Measurements from ENCODE around the gene MED29.

The MED29 gene

GRCh38 chr19:39380521-39381502 lies 10.4 kb upstream of the MED29 start:
- DNase-seq: no peak
- H3K4me3 ChIP-seq (ENCODE audit: low read depth, low read length): no peak overlapping the region
- H3K27me3 ChIP-seq (ENCODE audit: insufficient read depth, low read depth, severe bottlenecking): no peaks in the 10 kb centered on the region
- no peaks in the 10 kb centered on the region for H3K9me3 ChIP-seq (ENCODE audit: severe bottlenecking)
- TF ChIP-seq CTCF (IDR thresholded peaks at IDR 0.05; ENCODE audit: low read depth, low read length): no peak
- no peak overlapping the region for H3K27ac ChIP-seq
- peaks cover 90% of the 10 kb centered on the region for H3K36me3 ChIP-seq

- no peak overlapping the region for H3K4me3 ChIP-seq (ENCODE audit: low read depth, low read length)
- H3K27me3 ChIP-seq (ENCODE audit: insufficient read depth, low read depth, severe bottlenecking): no peaks in the 10 kb centered on the region
- no peak for TF ChIP-seq CTCF (IDR thresholded peaks at IDR 0.05; ENCODE audit: low read depth, low read length)
- H3K36me3 ChIP-seq: peaks cover 90% of the 10 kb centered on the region
- no peak overlapping the region for H3K27ac ChIP-seq
- DNase-seq: no peak
- no peaks in the 10 kb centered on the region for H3K9me3 ChIP-seq (ENCODE audit: severe bottlenecking)
These were observed 9.1 kb upstream of the MED29 start for GRCh38 chr19:39381910-39382611.

- Histone ChIP-seq H3K36me3 (peaks cover 90% of the 10 kb centered on the region), H3K27ac (no peak overlapping the region)
- TF ChIP-seq CTCF (IDR thresholded peaks at IDR 0.05; ENCODE audit: low read depth, low read length): no peak
These were observed 8.0 kb upstream of the MED29 start for GRCh38 chr19:39382991-39383828.

GRCh38 chr19:39384839-39385568 lies 6.2 kb upstream of the MED29 start:
- H3K9me3 ChIP-seq (ENCODE audit: severe bottlenecking): no peaks in the 10 kb centered on the region
- H3K36me3 ChIP-seq: peaks cover 90% of the 10 kb centered on the region
- TF ChIP-seq CTCF (IDR thresholded peaks at IDR 0.05; ENCODE audit: low read depth, low read length): no peak
- no peak overlapping the region for H3K4me3 ChIP-seq (ENCODE audit: low read depth, low read length)
- no peak overlapping the region for H3K27ac ChIP-seq
- no peak for DNase-seq
- no peaks in the 10 kb centered on the region for H3K27me3 ChIP-seq (ENCODE audit: insufficient read depth, low read depth, severe bottlenecking)

More at GRCh38 chr19:39382991-39383828, 8.0 kb upstream of the MED29 start:
- no peaks in the 10 kb centered on the region for H3K27me3 ChIP-seq (ENCODE audit: insufficient read depth, low read depth, severe bottlenecking)
- H3K9me3 ChIP-seq (ENCODE audit: severe bottlenecking): no peaks in the 10 kb centered on the region
- H3K4me3 ChIP-seq (ENCODE audit: low read depth, low read length): no peak overlapping the region
- DNase-seq: no peak

All from WERI-Rb-1 (cell line).